ENCODE data around the gene BOC.
"Not testable (repeated sequence)": the region's sequence is repeated elsewhere in the genome, so short reads cannot be mapped to it uniquely, and the experiment has no call there.

The BOC gene

GRCh38 chr3:113211330-113212149, at the start of gene BOC:
TSS of gene BOC (plus strand) at chr3:113211557. CDS start at chr3:113249803, 38,246 bp downstream.
- no peak for DNase-seq (ENCODE audit: low read depth)

GRCh38 chr3:113161661-113162060, 49.7 kb upstream of the BOC start:
- DNase-seq (ENCODE audit: low read depth) = no peak

- DNase-seq (ENCODE audit: low read depth) = no peak
Measured at GRCh38 chr3:113163152-113163551, 48.2 kb upstream of the BOC start.

- DNase-seq (ENCODE audit: low read depth) = no peak
Measured at GRCh38 chr3:113165841-113166240, 45.5 kb upstream of the BOC start.

- DNase-seq (ENCODE audit: low read depth) = no peak
Measured at GRCh38 chr3:113166357-113166718, 45.0 kb upstream of the BOC start.

- DNase-seq (ENCODE audit: low read depth) = no peak
Measured at GRCh38 chr3:113166719-113167492, 44.5 kb upstream of the BOC start.

GRCh38 chr3:113167825-113168801, 43.2 kb upstream of the BOC start:
- no peak for DNase-seq (ENCODE audit: low read depth)

GRCh38 chr3:113169891-113170452, 41.4 kb upstream of the BOC start:
- DNase-seq (ENCODE audit: low read depth) = no peak

GRCh38 chr3:113170771-113171170, 40.6 kb upstream of the BOC start:
- DNase-seq (ENCODE audit: low read depth) = no peak

- not testable (repeated sequence) for DNase-seq (ENCODE audit: low read depth)
Measured at GRCh38 chr3:113171675-113172300, 39.6 kb upstream of the BOC start.

GRCh38 chr3:113173102-113173501, 38.3 kb upstream of the BOC start:
- no peak for DNase-seq (ENCODE audit: low read depth)

- no peak for DNase-seq (ENCODE audit: low read depth)
Measured at GRCh38 chr3:113174304-113174703, 37.1 kb upstream of the BOC start.

GRCh38 chr3:113174801-113175485, 36.4 kb upstream of the BOC start:
- no peak for DNase-seq (ENCODE audit: low read depth)

- DNase-seq (ENCODE audit: low read depth) = no peak
Measured at GRCh38 chr3:113177526-113177925, 33.8 kb upstream of the BOC start.

- no peak for DNase-seq (ENCODE audit: low read depth)
Measured at GRCh38 chr3:113179235-113179824, 32.0 kb upstream of the BOC start.

- no peak for DNase-seq (ENCODE audit: low read depth)
Measured at GRCh38 chr3:113183748-113184661, 27.4 kb upstream of the BOC start.

- no peak for DNase-seq (ENCODE audit: low read depth)
Measured at GRCh38 chr3:113185194-113185835, 26.0 kb upstream of the BOC start.

- DNase-seq (ENCODE audit: low read depth) = no peak
Measured at GRCh38 chr3:113186566-113186965, 24.8 kb upstream of the BOC start.

GRCh38 chr3:113193288-113193687, 18.1 kb upstream of the BOC start:
- no peak for DNase-seq (ENCODE audit: low read depth)

Measured in activated T-cell treated with anti-CD3 and anti-CD28 coated beads for 48 hours (primary cell).